SK-N-SH (cell line): ENCODE results near the gene PCARE. TPM values are rescaled to one million over a fixed set of nuclear protein-coding genes. Genes with fewer than 3 reads are reported as not detected.

ENCODE experiments used
- CTCF ChIA-PET: fragments of 300-600, 350-600 bp; formaldehyde crosslinking; extraction: SDS; loops from one replicate; lab custom pipeline; 2021; lab: Yijun Ruan, JAX
- POLR2A ChIA-PET: fragments of 350-600 bp; sonication (Branson Sonifier 250); formaldehyde crosslinking; extraction: SDS; loops from one replicate; lab custom pipeline; 2020; ENCODE audit warnings: antibody characterized with exemption, inconsistent platforms; lab: Yijun Ruan, JAX
- DNase-seq: peaks from one replicate; pipeline ENCODE4 v3.0.0; 2012
- H2AFZ ChIP-seq: fragments of 200-600 bp; sonication (generic); 2 replicates; pipeline ENCODE4 v1.8.1; 2016; ENCODE audit warnings: antibody characterized with exemption, mild to moderate bottlenecking, low read depth
- H3F3A ChIP-seq: fragments of 200-600 bp; sonication (generic); replicated peaks from 2 replicates; pipeline ENCODE3; 2016; ENCODE audit warnings: antibody characterized with exemption, mild to moderate bottlenecking; ENCODE audit not compliant: insufficient read depth
- H3K27ac ChIP-seq, 2 experiments: fragments of 200-500 bp in 1 of 2; fragments of 200-600 bp in 1 of 2; sonication (Bioruptor generic) in 1 of 2; sonication (generic), shearing (Covaris generic) in 1 of 2; 2 replicates each; pipeline versions ENCODE4 v1.5.1 to v1.6.1; 2014 to 2016; ENCODE audit warnings: low read depth in 2 of 2, inconsistent platforms in 1 of 2, low read length in 1 of 2, mild to moderate bottlenecking in 1 of 2, mixed read lengths in 1 of 2
- H3K27me3 ChIP-seq: fragments of 200-600 bp; sonication (generic), shearing (Covaris generic); 2 replicates; pipeline ENCODE4 v1.6.1; 2016; ENCODE audit warnings: mixed run types; ENCODE audit not compliant: insufficient read depth
- H3K36me3 ChIP-seq, 2 experiments: fragments of 200-500 bp in 1 of 2; fragments of 200-600 bp in 1 of 2; sonication (Bioruptor generic) in 1 of 2; sonication (generic) in 1 of 2; replicated peaks in 1 of 2; 2 replicates each; pipeline versions ENCODE3 to v1.5.1; 2014 to 2016; ENCODE audit warnings: low read length in 1 of 2, mild to moderate bottlenecking in 1 of 2; ENCODE audit not compliant: insufficient read depth in 2 of 2, control insufficient read depth in 1 of 2
- H3K4me1 ChIP-seq, 2 experiments: fragments of 200-500 bp in 1 of 2; fragments of 200-600 bp in 1 of 2; sonication (Bioruptor generic) in 1 of 2; sonication (generic), shearing (Covaris generic) in 1 of 2; 2 replicates each; pipeline versions ENCODE4 v1.5.1 to v1.6.1; 2014 to 2016; ENCODE audit warnings: low read depth in 1 of 2, low read length in 1 of 2, mixed run types in 1 of 2; ENCODE audit not compliant: insufficient read depth in 2 of 2, control insufficient read depth in 1 of 2
- H3K4me2 ChIP-seq: fragments of 200-600 bp; sonication (generic), shearing (Covaris generic); 2 replicates; pipeline ENCODE4 v1.6.1; 2017; ENCODE audit warnings: mixed run types
- H3K4me3 ChIP-seq, 2 experiments: fragments of 200-500 bp in 1 of 2; fragments of 200-600 bp in 1 of 2; sonication (Bioruptor generic) in 1 of 2; sonication (generic), shearing (Covaris generic) in 1 of 2; 2 replicates each; pipeline versions ENCODE4 v1.5.1 to v1.8.1; 2014 to 2016; ENCODE audit warnings: low read depth in 2 of 2, inconsistent platforms in 1 of 2, low read length in 1 of 2, mild to moderate bottlenecking in 1 of 2, mixed read lengths in 1 of 2, moderate library complexity in 1 of 2
- H3K79me2 ChIP-seq: fragments of 200-600 bp; sonication (generic); 2 replicates; pipeline ENCODE4 v1.8.1; 2017; ENCODE audit warnings: mild to moderate bottlenecking; ENCODE audit not compliant: insufficient read depth
- H3K9ac ChIP-seq: fragments of 200-600 bp; sonication (generic); 2 replicates; pipeline ENCODE4 v1.6.1; 2017; ENCODE audit warnings: mixed run types
- H3K9me2 ChIP-seq: fragments of 200-600 bp; sonication (generic); 2 replicates; pipeline ENCODE4 v1.6.1; 2017; ENCODE audit warnings: mixed run types
- H3K9me3 ChIP-seq: fragments of 200-600 bp; sonication (generic); 2 replicates; pipeline ENCODE4 v1.6.1; 2017; ENCODE audit warnings: mixed run types, mild to moderate bottlenecking, moderate library complexity
- H4K20me1 ChIP-seq: fragments of 200-600 bp; sonication (generic); 2 replicates; pipeline ENCODE4 v1.6.1; 2017; ENCODE audit warnings: mild to moderate bottlenecking, mixed run types; ENCODE audit not compliant: insufficient read depth
- CHD2 ChIP-seq: fragments of 150-350 bp; IDR thresholded peaks from 2 replicates; pipeline ENCODE4 v1.6.1; 2018; ENCODE audit warnings: low read length; ENCODE audit not compliant: partially characterized antibody
- ELF1 ChIP-seq: IDR thresholded peaks from 2 replicates; pipeline ENCODE4 v1.4.0; 2012
- EZH2phosphoT487 ChIP-seq: fragments of 200-600 bp; sonication (generic); IDR thresholded peaks from 2 replicates; pipeline ENCODE4 v1.6.1; 2017; ENCODE audit warnings: low read depth, mixed run types, mild to moderate bottlenecking, antibody characterized with exemption, moderate library complexity, borderline replicate concordance
- GATA2 ChIP-seq: sonication (generic); formaldehyde crosslinking; IDR thresholded peaks from 2 replicates; pipeline ENCODE4 v1.5.0; 2020; ENCODE audit warnings: mild to moderate bottlenecking, missing genetic modification reagents
- MEF2A ChIP-seq: IDR thresholded peaks from 2 replicates; pipeline ENCODE4 v1.4.0; 2012; ENCODE audit warnings: low read depth, borderline replicate concordance
- MXI1 ChIP-seq: IDR thresholded peaks from 2 replicates; pipeline ENCODE4 v1.6.1; 2012; ENCODE audit warnings: mild to moderate bottlenecking, low read depth, low read length, improper control_type of control experiment
- POLR2AphosphoS5 ChIP-seq: IDR thresholded peaks from 2 replicates; pipeline ENCODE4 v1.6.1; 2012; ENCODE audit warnings: low read depth, low read length
- RAD21 ChIP-seq: IDR thresholded peaks from 2 replicates; pipeline ENCODE4 v1.6.1; 2012; ENCODE audit warnings: mild to moderate bottlenecking, low read length
- RCOR1 ChIP-seq: fragments of 150-350 bp; IDR thresholded peaks from 2 replicates; pipeline ENCODE4 v1.6.1; 2017; ENCODE audit warnings: antibody characterized with exemption, low read length
- RFX5 ChIP-seq: IDR thresholded peaks from 2 replicates; pipeline ENCODE4 v1.6.1; 2012; ENCODE audit warnings: mild to moderate bottlenecking, improper control_type of control experiment, low read length
- TAF1 ChIP-seq: IDR thresholded peaks from 2 replicates; pipeline ENCODE4 v1.6.1; 2012; ENCODE audit warnings: low read depth, mild to moderate bottlenecking, low read length, moderate library complexity, borderline replicate concordance
- TCF12 ChIP-seq: IDR thresholded peaks from 2 replicates; pipeline ENCODE4 v1.4.0; 2012
- TEAD4 ChIP-seq: IDR thresholded peaks from 2 replicates; pipeline ENCODE4 v1.4.0; 2012; ENCODE audit warnings: mild to moderate bottlenecking, borderline replicate concordance; ENCODE audit not compliant: insufficient read depth
- YY1 ChIP-seq: IDR thresholded peaks from 2 replicates; pipeline ENCODE4 v1.4.0; 2012; ENCODE audit warnings: low read depth, mild to moderate bottlenecking
- WGBS: methylation state at CpG from one replicate; pipeline ENCODE4 v1.1.6; 2017; ENCODE audit warnings: low lambda C conversion rate; 5-methylcytosine and 5-hydroxymethylcytosine counted together
- polyA plus RNA-seq, 3 experiments: library from polyadenylated mRNA; depleted of rRNA; stranded (reverse); fragments of >200 nt; gene quantifications; 2 replicates each; pipeline ENCODE4 v1.2.3, GENCODE V29; 2012
- TF ChIP-seq, protein P1 (sequence below): IDR thresholded peaks from 2 replicates; pipeline ENCODE4 v1.6.1; 2012; ENCODE audit warnings: mild to moderate bottlenecking, low read depth, low read length, moderate library complexity
- TF ChIP-seq, protein P2 (sequence below): IDR thresholded peaks from 2 replicates; pipeline ENCODE4 v1.4.0; 2012; ENCODE audit warnings: low read depth, borderline replicate concordance
- TF ChIP-seq, protein P3 (sequence below): fragments of 150-350 bp; IDR thresholded peaks from 2 replicates; pipeline ENCODE4 v1.6.1; 2016; ENCODE audit warnings: mild to moderate bottlenecking, low read depth, low read length
- TF ChIP-seq, protein P4 (sequence below): IDR thresholded peaks from 2 replicates; pipeline ENCODE4 v1.4.0; 2012; ENCODE audit warnings: low read depth, borderline replicate concordance
- TF ChIP-seq, protein P5 (sequence below): IDR thresholded peaks from 2 replicates; pipeline ENCODE4 v1.4.0; 2012; ENCODE audit warnings: low read depth

The PCARE gene
- polyA plus RNA-seq, 1 of the 3 experiments (the other 2 are of a cell fraction) = not detected

DNA sequence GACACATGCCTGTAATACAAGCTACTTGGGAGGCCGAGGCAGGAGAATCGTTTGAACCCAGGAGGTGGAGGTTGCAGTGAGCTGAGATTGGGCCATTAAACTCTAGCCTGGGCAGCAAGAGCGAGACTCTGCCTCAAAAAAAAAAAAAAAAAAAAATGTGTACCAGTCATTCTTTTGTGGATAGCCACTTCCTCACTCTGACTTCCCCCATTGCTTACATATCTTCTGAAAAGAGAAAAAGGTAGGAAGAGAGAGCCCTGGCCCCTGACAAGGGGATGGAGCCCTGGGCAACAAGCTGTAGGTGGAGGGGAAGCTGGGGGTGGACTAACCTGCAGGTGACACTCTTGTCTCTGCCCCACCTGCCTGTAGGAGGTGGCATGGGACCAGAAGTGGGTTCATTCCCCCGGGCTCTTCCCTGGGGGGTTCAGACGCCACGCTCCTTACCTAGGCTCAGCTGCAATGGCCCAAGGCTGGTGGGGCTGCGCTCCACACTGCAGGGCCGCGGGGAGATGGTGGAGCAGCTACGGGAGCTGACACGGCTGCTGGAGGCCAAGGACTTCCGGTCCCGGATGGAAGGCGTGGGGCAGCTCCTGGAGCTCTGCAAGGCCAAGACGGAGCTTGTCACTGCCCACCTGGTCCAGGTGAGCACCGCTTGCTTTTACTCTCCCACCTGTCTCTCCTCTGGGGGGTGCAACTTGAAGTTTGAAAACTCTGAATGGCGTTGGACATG is 39.1 kb downstream of the PCARE start (continued):
- TF ChIP-seq, protein P1, sequence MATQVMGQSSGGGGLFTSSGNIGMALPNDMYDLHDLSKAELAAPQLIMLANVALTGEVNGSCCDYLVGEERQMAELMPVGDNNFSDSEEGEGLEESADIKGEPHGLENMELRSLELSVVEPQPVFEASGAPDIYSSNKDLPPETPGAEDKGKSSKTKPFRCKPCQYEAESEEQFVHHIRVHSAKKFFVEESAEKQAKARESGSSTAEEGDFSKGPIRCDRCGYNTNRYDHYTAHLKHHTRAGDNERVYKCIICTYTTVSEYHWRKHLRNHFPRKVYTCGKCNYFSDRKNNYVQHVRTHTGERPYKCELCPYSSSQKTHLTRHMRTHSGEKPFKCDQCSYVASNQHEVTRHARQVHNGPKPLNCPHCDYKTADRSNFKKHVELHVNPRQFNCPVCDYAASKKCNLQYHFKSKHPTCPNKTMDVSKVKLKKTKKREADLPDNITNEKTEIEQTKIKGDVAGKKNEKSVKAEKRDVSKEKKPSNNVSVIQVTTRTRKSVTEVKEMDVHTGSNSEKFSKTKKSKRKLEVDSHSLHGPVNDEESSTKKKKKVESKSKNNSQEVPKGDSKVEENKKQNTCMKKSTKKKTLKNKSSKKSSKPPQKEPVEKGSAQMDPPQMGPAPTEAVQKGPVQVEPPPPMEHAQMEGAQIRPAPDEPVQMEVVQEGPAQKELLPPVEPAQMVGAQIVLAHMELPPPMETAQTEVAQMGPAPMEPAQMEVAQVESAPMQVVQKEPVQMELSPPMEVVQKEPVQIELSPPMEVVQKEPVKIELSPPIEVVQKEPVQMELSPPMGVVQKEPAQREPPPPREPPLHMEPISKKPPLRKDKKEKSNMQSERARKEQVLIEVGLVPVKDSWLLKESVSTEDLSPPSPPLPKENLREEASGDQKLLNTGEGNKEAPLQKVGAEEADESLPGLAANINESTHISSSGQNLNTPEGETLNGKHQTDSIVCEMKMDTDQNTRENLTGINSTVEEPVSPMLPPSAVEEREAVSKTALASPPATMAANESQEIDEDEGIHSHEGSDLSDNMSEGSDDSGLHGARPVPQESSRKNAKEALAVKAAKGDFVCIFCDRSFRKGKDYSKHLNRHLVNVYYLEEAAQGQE = no peak
- TF ChIP-seq GATA2 (CRISPR knock-in tag) (no peak), YY1 (no peak), RAD21 (no peak)

DNA sequence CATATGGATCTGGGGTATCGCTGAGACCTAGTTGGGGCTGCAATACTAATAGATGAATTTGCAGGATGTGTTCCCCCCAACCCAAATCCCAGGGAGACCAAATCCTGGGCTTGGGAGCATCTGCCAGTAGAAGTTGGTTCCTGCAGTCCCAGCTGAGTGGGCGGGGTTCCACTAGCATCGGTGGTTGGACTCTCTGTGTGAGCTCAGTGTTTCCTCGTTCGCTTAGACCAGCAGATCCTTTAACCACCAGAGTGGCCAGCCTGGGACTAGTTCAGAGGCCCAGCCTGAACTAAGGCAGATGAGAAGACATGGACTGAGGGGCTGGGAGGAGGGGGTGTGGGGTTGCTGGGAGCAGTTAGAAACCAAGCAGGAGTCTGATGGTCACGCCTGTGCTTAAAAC is 40.7 kb downstream of the PCARE start:
- H3K79me2 ChIP-seq = no peaks in the 10 kb centered on the region
- no peak for DNase-seq
- peaks cover 0 to under 1% of the 10 kb centered on the region in 2 experiments; a peak in 1 of 4 replicates for H3K4me1 ChIP-seq
- no peaks in the 10 kb centered on the region for H3K9me2 ChIP-seq
- no peaks in the 10 kb centered on the region for H4K20me1 ChIP-seq
- ChIA-PET POLR2A (no interaction called here), CTCF (interaction anchor here (0.5 to 0.9 kb wide), 2 partner anchors 7 to 167 kb away, joined by 3 read pairs; no protein-coding TSS in a partner anchor)
- H3K36me3 ChIP-seq = no peaks in the 10 kb centered on the region
- no peak for TF ChIP-seq RFX5
- TF ChIP-seq GATA2 (CRISPR knock-in tag) = no peak
- TF ChIP-seq, protein P2, sequence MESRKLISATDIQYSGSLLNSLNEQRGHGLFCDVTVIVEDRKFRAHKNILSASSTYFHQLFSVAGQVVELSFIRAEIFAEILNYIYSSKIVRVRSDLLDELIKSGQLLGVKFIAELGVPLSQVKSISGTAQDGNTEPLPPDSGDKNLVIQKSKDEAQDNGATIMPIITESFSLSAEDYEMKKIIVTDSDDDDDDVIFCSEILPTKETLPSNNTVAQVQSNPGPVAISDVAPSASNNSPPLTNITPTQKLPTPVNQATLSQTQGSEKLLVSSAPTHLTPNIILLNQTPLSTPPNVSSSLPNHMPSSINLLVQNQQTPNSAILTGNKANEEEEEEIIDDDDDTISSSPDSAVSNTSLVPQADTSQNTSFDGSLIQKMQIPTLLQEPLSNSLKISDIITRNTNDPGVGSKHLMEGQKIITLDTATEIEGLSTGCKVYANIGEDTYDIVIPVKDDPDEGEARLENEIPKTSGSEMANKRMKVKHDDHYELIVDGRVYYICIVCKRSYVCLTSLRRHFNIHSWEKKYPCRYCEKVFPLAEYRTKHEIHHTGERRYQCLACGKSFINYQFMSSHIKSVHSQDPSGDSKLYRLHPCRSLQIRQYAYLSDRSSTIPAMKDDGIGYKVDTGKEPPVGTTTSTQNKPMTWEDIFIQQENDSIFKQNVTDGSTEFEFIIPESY = no peak
- TF ChIP-seq ELF1 = no peak
- no peak for TF ChIP-seq EZH2phosphoT487
- no peak for TF ChIP-seq TEAD4
- no peak for TF ChIP-seq YY1
- TF ChIP-seq CHD2 = no peak
- TF ChIP-seq, protein P3, sequence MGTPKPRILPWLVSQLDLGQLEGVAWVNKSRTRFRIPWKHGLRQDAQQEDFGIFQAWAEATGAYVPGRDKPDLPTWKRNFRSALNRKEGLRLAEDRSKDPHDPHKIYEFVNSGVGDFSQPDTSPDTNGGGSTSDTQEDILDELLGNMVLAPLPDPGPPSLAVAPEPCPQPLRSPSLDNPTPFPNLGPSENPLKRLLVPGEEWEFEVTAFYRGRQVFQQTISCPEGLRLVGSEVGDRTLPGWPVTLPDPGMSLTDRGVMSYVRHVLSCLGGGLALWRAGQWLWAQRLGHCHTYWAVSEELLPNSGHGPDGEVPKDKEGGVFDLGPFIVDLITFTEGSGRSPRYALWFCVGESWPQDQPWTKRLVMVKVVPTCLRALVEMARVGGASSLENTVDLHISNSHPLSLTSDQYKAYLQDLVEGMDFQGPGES = no peak
- TF ChIP-seq TCF12 = no peak
- TF ChIP-seq MEF2A = no peak
- TF ChIP-seq, protein P4, sequence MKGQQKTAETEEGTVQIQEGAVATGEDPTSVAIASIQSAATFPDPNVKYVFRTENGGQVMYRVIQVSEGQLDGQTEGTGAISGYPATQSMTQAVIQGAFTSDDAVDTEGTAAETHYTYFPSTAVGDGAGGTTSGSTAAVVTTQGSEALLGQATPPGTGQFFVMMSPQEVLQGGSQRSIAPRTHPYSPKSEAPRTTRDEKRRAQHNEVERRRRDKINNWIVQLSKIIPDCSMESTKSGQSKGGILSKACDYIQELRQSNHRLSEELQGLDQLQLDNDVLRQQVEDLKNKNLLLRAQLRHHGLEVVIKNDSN = no peak
- TF ChIP-seq RCOR1 = no peak
- TF ChIP-seq MXI1 = no peak
- no peak for TF ChIP-seq TAF1
- no peak for TF ChIP-seq RAD21
- no peak for TF ChIP-seq POLR2AphosphoS5
- TF ChIP-seq, protein P5, sequence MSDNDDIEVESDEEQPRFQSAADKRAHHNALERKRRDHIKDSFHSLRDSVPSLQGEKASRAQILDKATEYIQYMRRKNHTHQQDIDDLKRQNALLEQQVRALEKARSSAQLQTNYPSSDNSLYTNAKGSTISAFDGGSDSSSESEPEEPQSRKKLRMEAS = no peak
- H3K4me2 ChIP-seq = no peak overlapping the region
- no peaks in the 10 kb centered on the region for H3F3A ChIP-seq
- no peak overlapping the region for H3K4me3 ChIP-seq
- H3K9me3 ChIP-seq = no peaks in the 10 kb centered on the region
- WGBS = 69% methylated on average over 6 of the region's 6 CpGs
- H3K9ac ChIP-seq = no peak overlapping the region
- no peak overlapping the region for H3K27ac ChIP-seq
- no peak overlapping the region for H2AFZ ChIP-seq
- no peaks in the 10 kb centered on the region for H3K27me3 ChIP-seq
